ENCODE measurements around the gene BTBD10.

- no peak for TF ChIP-seq CTCF (IDR thresholded peaks at IDR 0.05; ENCODE audit: low read length)
- TF ChIP-seq EZH2 (optimal IDR thresholded peaks at IDR 0.05; ENCODE audit: low read depth, low read length) = no peak
- no peak for TF ChIP-seq EZH2phosphoT487 (IDR thresholded peaks at IDR 0.05; ENCODE audit: low read length)
Observed at GRCh38 chr11:13373216-13373615, 89.8 kb downstream of the BTBD10 start.
